ENCODE measurements around the gene CYTH3. TPM values are rescaled to one million over a fixed set of nuclear protein-coding genes. Genes with fewer than 3 reads are reported as not detected.
"Not testable (repeated sequence)": the region's sequence is repeated elsewhere in the genome, so short reads cannot be mapped to it uniquely, and the experiment has no call there.

Gene CYTH3
- total and polyA plus RNA-seq, 12 donors, result 15.9 to 27.9 (median 20.5) TPM

DNA sequence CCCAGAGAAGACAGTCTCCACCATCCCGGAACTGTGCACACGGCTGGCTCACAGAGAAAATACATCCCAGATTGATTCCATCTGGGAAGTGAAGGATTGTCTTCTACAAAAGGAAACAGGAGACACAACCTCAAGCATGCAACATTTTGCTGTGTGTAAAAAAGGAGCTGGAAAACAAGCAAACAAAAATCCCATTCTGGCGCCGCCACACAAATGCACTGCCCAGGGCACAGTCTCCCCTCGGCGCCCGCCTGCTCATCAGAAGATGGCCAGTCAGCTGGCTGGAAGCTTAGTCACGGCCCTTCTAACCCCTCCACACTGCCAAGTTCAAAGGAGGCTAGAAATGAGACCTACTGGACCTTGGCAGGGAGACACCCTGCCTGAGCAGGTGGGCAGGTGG is 14.1 kb upstream of the CYTH3 start:
- intact Hi-C loops (cut with DNase I), result no loop called here
- WGBS, 2 donors, result 92 to 94% methylated on average over 8 of the region's 8 CpGs

DNA sequence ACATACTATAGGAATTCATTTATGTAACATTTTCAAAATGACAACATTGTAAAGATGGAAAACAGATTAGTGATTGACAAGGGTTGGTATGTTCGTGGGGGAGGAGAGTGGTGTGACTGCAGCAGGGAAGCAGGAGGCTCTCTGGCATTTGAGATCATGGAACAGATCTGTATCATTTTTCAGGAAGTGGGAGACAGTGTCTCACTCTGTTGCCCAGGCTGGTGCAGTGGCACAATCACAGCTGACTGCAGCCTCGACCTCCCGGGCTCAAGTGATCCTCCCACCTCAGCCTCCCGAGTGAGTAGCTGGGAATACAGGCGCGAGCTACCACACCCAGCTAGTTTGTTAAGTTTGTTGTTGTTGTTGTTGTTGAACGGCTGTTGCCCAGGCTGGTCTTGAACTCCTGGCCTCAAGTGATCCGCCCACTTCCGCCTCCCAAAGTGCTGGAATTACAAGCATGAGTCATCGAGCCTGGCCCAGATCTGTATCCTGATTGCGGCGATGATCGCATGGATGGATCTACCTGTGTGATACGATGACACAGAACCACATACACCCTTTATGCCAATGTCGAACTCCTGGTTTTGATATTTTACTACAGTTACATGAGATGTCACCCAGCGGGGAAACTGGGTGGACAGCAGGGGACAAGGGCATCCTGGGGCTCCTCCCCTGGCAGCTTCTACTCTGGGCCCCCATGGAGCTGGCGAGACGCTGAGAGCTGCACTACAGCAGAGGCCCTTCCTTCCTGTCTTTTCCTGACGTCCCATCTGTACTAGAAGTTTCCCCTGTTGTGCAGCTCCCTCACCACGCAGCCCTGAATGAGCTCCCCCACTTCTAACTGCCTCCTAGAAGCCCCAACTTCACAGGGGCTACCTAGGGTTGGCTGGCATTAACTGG is 12.3 kb upstream of the CYTH3 start:
- TF ChIP-seq, protein P1, sequence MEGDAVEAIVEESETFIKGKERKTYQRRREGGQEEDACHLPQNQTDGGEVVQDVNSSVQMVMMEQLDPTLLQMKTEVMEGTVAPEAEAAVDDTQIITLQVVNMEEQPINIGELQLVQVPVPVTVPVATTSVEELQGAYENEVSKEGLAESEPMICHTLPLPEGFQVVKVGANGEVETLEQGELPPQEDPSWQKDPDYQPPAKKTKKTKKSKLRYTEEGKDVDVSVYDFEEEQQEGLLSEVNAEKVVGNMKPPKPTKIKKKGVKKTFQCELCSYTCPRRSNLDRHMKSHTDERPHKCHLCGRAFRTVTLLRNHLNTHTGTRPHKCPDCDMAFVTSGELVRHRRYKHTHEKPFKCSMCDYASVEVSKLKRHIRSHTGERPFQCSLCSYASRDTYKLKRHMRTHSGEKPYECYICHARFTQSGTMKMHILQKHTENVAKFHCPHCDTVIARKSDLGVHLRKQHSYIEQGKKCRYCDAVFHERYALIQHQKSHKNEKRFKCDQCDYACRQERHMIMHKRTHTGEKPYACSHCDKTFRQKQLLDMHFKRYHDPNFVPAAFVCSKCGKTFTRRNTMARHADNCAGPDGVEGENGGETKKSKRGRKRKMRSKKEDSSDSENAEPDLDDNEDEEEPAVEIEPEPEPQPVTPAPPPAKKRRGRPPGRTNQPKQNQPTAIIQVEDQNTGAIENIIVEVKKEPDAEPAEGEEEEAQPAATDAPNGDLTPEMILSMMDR (IDR thresholded peaks at IDR 0.05), result no peak
- H3K4me3 ChIP-seq, result no peak overlapping the region
- H3K4me1 ChIP-seq, result no peaks in the 10 kb centered on the region
- H3K36me3 ChIP-seq, result no peaks in the 10 kb centered on the region
- ATAC-seq (no peak), DNase-seq (no peak)
- no peaks in the 10 kb centered on the region for H3K9me3 ChIP-seq
- intact Hi-C loops (cut with DNase I), result no loop called here
- no peaks in the 10 kb centered on the region for H3K27me3 ChIP-seq
- WGBS, 2 donors, result 74 to 75% methylated on average over 20 of the region's 20 CpGs
- H3K27ac ChIP-seq, result no peak overlapping the region

More for the DNA sequence above, 14.1 kb upstream of the CYTH3 start:
- Histone ChIP-seq H3K4me3 (no peak overlapping the region), H3K4me1 (no peaks in the 10 kb centered on the region), H3K36me3 (no peaks in the 10 kb centered on the region), H3K9me3 (no peaks in the 10 kb centered on the region), H3K27me3 (no peaks in the 10 kb centered on the region), H3K27ac (no peak overlapping the region)
- TF ChIP-seq, protein P1 (IDR thresholded peaks at IDR 0.05), result no peak
- no peak for ATAC-seq
- no peak for DNase-seq

DNA sequence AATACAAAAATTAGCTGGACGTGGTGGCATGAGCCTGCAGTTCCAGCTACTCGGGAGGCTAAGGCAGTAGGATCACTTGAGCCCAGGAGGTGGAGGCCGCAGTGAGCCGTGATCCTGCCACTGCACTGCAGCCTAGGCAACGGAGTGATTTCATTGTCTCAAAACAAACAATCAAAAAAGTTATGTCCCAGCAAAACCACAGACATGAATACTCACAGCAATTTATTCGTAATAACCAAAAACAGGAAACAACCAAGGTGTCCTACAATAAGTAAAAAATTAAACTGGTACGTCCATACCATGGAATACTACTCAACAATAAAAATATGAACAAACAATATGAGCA is 11.6 kb upstream of the CYTH3 start:
- WGBS, 2 donors, result 93 to 96% methylated on average over 7 of the region's 7 CpGs
- TF ChIP-seq, protein P1 (IDR thresholded peaks at IDR 0.05), result no peak
- no peak overlapping the region for H3K4me3 ChIP-seq
- DNase-seq (no peak), ATAC-seq (no peak)
- intact Hi-C loops (cut with DNase I), result no loop called here
- no peaks in the 10 kb centered on the region for H3K36me3 ChIP-seq
- H3K27me3 ChIP-seq, result no peaks in the 10 kb centered on the region
- no peaks in the 10 kb centered on the region for H3K9me3 ChIP-seq
- no peak overlapping the region for H3K27ac ChIP-seq
- no peaks in the 10 kb centered on the region for H3K4me1 ChIP-seq

DNA sequence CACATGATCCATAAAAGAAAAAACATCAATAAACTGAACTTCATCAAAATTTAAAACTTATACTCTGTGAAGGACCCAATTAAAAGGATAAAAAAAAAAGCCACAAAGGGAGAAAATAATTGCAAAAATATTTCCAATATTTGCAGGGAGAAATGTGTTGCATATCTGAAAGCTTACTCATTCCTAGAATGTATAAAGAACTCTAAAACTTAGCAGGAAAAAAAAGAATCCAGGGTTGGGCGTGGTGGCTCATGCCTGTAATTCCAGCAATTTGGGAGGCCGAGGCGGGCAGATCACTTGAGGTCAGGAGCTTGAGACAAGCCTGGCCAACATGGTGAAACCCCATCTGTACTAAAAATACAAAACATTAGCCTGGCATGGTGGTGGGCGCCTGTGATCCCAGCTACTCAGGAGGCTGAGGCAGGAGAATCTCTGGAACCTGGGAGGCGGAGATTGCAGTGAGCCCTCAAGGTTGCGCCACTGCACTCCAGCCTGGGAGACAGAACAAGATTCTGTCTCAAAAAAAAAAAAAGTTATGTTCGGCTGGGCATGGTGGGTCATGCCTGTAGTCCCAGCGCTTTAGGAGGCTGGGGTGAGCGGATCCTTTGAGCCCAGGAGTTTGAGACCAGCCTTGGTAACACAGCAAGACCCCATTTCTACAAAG is 11.1 kb upstream of the CYTH3 start:
- H3K36me3 ChIP-seq; H3K4me3 ChIP-seq; DNase-seq; H3K4me1 ChIP-seq; intact Hi-C loops (cut with DNase I); ATAC-seq; H3K27me3 ChIP-seq; H3K9me3 ChIP-seq; H3K27ac ChIP-seq: not testable (repeated sequence)
- 94 to 95% methylated on average over 9 of the region's 9 CpGs for WGBS, 2 donors

All from heart right ventricle (tissue), 16 donors.